A549 (cell line): ENCODE data around the gene IDH3G.

Source experiments
- CHD2 ChIP-seq: fragments of 150-350 bp; IDR thresholded peaks from 2 replicates; pipeline ENCODE4 v1.6.1; 2014; ENCODE audit warnings: low read length; ENCODE audit not compliant: partially characterized antibody
- EP300 ChIP-seq, 2 experiments: fragments of >200 bp; sonication (Bioruptor Twin); formaldehyde crosslinking; IDR thresholded peaks; 2 replicates in 1 of 2; 3 replicates in 1 of 2; pipeline ENCODE4 v1.6.1; 2016 to 2017
- PBX3 ChIP-seq: IDR thresholded peaks from 2 replicates; pipeline ENCODE4 v1.6.1; 2012
- PHF8 ChIP-seq: fragments of 200-600 bp; sonication (generic); IDR thresholded peaks from 2 replicates; pipeline ENCODE4 v1.6.1; 2016; ENCODE audit warnings: low read depth, mild to moderate bottlenecking, antibody characterized with exemption, moderate library complexity, borderline replicate concordance
- POLR2A ChIP-seq: IDR thresholded peaks from 2 replicates; pipeline ENCODE4 v1.6.1; 2012; ENCODE audit warnings: mild to moderate bottlenecking, low read length
- POLR2AphosphoS2 ChIP-seq: conservative IDR thresholded peaks from 2 replicates; pipeline ENCODE4 v1.6.1; 2012; ENCODE audit warnings: low read length, improper control_type of control experiment, inconsistent platforms
- RCOR1 ChIP-seq: fragments of 150-350 bp; IDR thresholded peaks from 2 replicates; pipeline ENCODE4 v1.6.1; 2014; ENCODE audit warnings: antibody characterized with exemption, low read length, low read depth
- SREBF2 ChIP-seq: fragments of 450-650 bp; IDR thresholded peaks from 2 replicates; pipeline ENCODE4 v1.6.1; 2014; ENCODE audit warnings: mild to moderate bottlenecking, moderate library complexity
- TF ChIP-seq, protein P1 (sequence below): fragments of >200 bp; sonication (Bioruptor Twin); formaldehyde crosslinking; IDR thresholded peaks from 3 replicates; pipeline ENCODE4 v1.5.1; 2016
- TF ChIP-seq, protein P2 (sequence below): fragments of 150-350 bp; IDR thresholded peaks from 2 replicates; pipeline ENCODE4 v1.6.1; 2014; ENCODE audit warnings: low read depth, mild to moderate bottlenecking, low read length
- TF ChIP-seq, protein P3 (sequence below): fragments of 200-600 bp; sonication (generic); IDR thresholded peaks from 2 replicates; pipeline ENCODE4 v1.6.1; 2016; ENCODE audit warnings: antibody characterized with exemption, mild to moderate bottlenecking, moderate library complexity

DNA sequence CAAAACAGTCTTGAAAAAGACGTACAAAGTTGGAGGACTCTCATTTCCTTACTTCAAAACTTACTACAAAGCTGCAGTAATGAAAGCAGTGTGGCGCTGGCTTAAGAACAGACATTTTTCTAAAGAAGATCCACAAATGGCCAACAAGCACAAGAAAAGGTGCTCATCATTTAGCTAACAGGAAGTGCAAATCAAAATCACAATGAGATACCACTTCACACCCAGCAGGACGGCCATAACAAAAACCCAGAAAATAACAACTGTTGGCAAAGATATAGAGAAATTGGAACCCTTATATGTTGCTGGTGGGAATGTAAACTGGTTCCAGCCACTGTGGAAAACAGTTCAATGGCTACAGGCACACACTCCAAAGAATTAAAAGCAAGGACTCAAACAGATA is 32.8 kb upstream of the IDH3G start:
- TF ChIP-seq RCOR1 (no peak), EP300 (IDR thresholded peaks at IDR 0.05) (no peak), CHD2 (no peak), PHF8 (no peak), PBX3 (no peak), POLR2A (no peak), POLR2AphosphoS2 (no peak), SREBF2 (no peak)
- TF ChIP-seq, protein P1, sequence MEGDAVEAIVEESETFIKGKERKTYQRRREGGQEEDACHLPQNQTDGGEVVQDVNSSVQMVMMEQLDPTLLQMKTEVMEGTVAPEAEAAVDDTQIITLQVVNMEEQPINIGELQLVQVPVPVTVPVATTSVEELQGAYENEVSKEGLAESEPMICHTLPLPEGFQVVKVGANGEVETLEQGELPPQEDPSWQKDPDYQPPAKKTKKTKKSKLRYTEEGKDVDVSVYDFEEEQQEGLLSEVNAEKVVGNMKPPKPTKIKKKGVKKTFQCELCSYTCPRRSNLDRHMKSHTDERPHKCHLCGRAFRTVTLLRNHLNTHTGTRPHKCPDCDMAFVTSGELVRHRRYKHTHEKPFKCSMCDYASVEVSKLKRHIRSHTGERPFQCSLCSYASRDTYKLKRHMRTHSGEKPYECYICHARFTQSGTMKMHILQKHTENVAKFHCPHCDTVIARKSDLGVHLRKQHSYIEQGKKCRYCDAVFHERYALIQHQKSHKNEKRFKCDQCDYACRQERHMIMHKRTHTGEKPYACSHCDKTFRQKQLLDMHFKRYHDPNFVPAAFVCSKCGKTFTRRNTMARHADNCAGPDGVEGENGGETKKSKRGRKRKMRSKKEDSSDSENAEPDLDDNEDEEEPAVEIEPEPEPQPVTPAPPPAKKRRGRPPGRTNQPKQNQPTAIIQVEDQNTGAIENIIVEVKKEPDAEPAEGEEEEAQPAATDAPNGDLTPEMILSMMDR: no peak
- TF ChIP-seq, protein P2, sequence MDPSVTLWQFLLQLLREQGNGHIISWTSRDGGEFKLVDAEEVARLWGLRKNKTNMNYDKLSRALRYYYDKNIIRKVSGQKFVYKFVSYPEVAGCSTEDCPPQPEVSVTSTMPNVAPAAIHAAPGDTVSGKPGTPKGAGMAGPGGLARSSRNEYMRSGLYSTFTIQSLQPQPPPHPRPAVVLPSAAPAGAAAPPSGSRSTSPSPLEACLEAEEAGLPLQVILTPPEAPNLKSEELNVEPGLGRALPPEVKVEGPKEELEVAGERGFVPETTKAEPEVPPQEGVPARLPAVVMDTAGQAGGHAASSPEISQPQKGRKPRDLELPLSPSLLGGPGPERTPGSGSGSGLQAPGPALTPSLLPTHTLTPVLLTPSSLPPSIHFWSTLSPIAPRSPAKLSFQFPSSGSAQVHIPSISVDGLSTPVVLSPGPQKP: no peak
- TF ChIP-seq, protein P3, sequence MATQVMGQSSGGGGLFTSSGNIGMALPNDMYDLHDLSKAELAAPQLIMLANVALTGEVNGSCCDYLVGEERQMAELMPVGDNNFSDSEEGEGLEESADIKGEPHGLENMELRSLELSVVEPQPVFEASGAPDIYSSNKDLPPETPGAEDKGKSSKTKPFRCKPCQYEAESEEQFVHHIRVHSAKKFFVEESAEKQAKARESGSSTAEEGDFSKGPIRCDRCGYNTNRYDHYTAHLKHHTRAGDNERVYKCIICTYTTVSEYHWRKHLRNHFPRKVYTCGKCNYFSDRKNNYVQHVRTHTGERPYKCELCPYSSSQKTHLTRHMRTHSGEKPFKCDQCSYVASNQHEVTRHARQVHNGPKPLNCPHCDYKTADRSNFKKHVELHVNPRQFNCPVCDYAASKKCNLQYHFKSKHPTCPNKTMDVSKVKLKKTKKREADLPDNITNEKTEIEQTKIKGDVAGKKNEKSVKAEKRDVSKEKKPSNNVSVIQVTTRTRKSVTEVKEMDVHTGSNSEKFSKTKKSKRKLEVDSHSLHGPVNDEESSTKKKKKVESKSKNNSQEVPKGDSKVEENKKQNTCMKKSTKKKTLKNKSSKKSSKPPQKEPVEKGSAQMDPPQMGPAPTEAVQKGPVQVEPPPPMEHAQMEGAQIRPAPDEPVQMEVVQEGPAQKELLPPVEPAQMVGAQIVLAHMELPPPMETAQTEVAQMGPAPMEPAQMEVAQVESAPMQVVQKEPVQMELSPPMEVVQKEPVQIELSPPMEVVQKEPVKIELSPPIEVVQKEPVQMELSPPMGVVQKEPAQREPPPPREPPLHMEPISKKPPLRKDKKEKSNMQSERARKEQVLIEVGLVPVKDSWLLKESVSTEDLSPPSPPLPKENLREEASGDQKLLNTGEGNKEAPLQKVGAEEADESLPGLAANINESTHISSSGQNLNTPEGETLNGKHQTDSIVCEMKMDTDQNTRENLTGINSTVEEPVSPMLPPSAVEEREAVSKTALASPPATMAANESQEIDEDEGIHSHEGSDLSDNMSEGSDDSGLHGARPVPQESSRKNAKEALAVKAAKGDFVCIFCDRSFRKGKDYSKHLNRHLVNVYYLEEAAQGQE: no peak
